ENCODE results near the gene METTL16. TPM values are rescaled to one million over a fixed set of nuclear protein-coding genes. Genes with fewer than 3 reads are reported as not detected.

The METTL16 gene
- total RNA-seq, 1 experiment from 2014 or later = 28.6 TPM

DNA sequence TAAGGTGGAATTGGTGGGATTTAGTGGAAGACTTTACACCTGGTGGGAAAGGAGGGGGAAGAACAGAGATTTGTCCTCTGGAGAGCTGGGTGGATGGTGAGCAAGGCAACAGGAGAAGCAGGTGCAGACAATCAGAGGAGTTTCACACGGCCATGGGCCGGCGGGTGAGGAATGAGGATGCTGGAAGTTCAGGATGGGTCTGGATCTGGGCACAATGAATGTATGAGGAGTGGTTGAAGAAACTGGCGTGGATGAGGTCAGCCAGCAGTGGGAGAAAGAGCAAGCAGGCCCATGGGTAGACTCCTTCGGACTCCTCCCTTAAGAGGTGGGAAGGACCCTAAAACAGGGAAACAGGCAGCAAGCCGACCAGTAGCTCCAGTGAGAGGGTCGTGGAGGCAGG is 100.7 kb downstream of the METTL16 start:
- no peak for DNase-seq
- Mint-ChIP-seq H3K27ac (ENCODE audit: unreplicated experiment) (no peak overlapping the region), H3K4me3 (ENCODE audit: low read depth, unreplicated experiment) (no peak overlapping the region), H3K4me1 (ENCODE audit: low read depth, unreplicated experiment) (peaks cover 14% of the 10 kb centered on the region), H3K27me3 (ENCODE audit: unreplicated experiment) (no peaks in the 10 kb centered on the region), H3K9me3 (ENCODE audit: low read depth, unreplicated experiment) (no peaks in the 10 kb centered on the region), H3K36me3 (ENCODE audit: insufficient read depth, unreplicated experiment) (peaks cover 25% of the 10 kb centered on the region)
- BruUV-seq (replicated peaks) = no TSS peak
- intact Hi-C loops (cut with micrococcal nuclease; ENCODE audit: unreplicated experiment) = no loop called here
- TF ChIP-seq, protein P1, sequence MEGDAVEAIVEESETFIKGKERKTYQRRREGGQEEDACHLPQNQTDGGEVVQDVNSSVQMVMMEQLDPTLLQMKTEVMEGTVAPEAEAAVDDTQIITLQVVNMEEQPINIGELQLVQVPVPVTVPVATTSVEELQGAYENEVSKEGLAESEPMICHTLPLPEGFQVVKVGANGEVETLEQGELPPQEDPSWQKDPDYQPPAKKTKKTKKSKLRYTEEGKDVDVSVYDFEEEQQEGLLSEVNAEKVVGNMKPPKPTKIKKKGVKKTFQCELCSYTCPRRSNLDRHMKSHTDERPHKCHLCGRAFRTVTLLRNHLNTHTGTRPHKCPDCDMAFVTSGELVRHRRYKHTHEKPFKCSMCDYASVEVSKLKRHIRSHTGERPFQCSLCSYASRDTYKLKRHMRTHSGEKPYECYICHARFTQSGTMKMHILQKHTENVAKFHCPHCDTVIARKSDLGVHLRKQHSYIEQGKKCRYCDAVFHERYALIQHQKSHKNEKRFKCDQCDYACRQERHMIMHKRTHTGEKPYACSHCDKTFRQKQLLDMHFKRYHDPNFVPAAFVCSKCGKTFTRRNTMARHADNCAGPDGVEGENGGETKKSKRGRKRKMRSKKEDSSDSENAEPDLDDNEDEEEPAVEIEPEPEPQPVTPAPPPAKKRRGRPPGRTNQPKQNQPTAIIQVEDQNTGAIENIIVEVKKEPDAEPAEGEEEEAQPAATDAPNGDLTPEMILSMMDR (IDR thresholded peaks at IDR 0.05; ENCODE audit: unreplicated experiment) = no peak
- CTCF ChIA-PET = interaction anchor here (1.3 kb wide), 1 partner anchor 9 kb away, joined by 4 read pairs; no protein-coding TSS in a partner anchor

DNA sequence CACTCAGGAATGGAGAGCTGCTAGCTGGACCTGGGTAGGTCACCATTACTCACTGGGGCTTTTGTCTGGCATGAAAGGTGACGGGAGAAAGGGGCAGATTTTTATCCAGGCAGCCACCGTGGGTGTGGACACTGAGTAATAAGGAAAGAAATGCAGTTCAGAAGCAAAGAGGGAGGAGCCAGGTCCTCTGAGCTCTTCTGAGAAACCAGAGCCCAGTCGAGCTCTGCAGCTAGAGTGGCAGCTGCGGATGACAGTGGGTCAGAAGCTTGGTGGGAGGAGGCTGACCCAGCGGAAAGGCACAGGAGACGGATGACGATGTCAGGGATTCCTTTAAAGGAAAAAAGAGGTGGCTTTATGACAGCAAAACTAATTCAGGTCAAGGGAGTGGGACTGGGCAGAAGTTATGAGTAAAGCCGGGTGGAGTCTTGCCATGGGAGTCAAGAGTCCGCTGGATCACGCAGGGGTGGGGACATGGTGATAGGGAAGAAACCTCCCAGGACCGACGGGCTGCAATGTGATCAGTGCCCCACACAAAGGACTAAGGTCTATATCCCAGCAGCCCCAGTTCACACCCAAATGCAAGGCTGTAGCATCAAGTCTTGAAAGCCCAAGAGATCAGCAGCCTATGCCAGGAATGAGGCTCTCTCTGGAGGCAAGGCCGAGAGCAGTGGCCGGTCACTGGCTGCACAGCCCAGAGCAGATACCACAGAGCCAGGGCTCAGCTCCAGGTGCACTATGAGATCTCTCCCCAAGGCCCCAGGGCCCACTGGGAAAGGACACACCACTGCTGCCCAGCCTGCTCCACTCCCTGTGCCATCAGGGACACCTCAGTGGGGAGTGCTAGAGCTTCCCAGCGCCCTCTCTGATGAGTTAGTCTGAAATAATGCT is 104.5 kb downstream of the METTL16 start:
- TF ChIP-seq, protein P1 (IDR thresholded peaks at IDR 0.05; ENCODE audit: unreplicated experiment) = no peak
- CTCF ChIA-PET = interaction anchor here (0.6 to 2.2 kb wide), 4 partner anchors 9 to 244 kb away, joined by 5 to 13 read pairs (median 8); no protein-coding TSS in a partner anchor
- no TSS peak for BruUV-seq (replicated peaks)
- Mint-ChIP-seq H3K4me3 (ENCODE audit: low read depth, unreplicated experiment) (peak overlapping the region; percentile 60), H3K36me3 (ENCODE audit: insufficient read depth, unreplicated experiment) (peaks cover 30% of the 10 kb centered on the region), H3K27ac (ENCODE audit: unreplicated experiment) (peak overlapping the region; percentile 94), H3K4me1 (ENCODE audit: low read depth, unreplicated experiment) (peaks cover 38% of the 10 kb centered on the region), H3K27me3 (ENCODE audit: unreplicated experiment) (no peaks in the 10 kb centered on the region), H3K9me3 (ENCODE audit: low read depth, unreplicated experiment) (no peaks in the 10 kb centered on the region)
- intact Hi-C loops (cut with micrococcal nuclease; ENCODE audit: unreplicated experiment) = no loop called here
- DNase-seq = peak; percentile 77

DNA sequence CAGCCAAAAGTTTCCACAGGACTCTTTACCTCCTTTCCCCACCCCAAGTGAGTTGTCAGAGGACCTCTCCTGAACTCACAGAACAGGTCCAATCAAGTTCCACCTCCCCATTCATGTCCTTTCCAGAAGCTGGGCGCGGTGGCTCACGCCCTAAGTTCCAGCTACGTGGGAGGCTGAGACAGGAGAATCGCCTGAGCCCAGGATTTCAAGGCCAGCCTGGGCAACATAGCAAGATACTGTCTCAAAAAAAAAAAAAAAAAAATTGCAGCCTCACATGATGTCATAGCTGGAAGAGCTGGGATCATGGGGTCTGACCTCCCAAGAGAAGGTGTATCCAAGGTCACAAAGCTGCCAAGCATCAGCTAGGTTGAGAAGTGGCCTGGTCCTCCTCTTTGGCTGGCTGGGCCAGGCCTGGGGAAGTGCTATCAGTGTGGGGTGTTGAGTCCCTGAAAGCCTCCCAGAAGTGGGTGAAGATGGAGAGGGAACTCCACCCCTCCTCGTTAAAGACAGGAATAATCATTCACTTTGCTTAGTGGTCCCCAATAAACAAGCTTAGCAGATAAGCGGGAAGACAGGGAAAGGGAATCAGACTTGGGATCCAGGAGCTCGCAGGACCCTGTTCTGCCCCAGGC is 105.3 kb downstream of the METTL16 start:
- peak overlapping the region; percentile 60 for H3K4me3 Mint-ChIP-seq (ENCODE audit: low read depth, unreplicated experiment)
- CTCF ChIA-PET = interaction anchor here (1.2 to 2.2 kb wide), 3 partner anchors 10 to 23 kb away, joined by 5 to 13 read pairs (median 12); no protein-coding TSS in a partner anchor
- H3K4me1 Mint-ChIP-seq (ENCODE audit: low read depth, unreplicated experiment) = peaks cover 38% of the 10 kb centered on the region
- TSS peak; percentile 84 for BruUV-seq (replicated peaks)
- H3K9me3 Mint-ChIP-seq (ENCODE audit: low read depth, unreplicated experiment) = no peaks in the 10 kb centered on the region
- H3K27me3 Mint-ChIP-seq (ENCODE audit: unreplicated experiment) = no peaks in the 10 kb centered on the region
- TF ChIP-seq, protein P1 (IDR thresholded peaks at IDR 0.05; ENCODE audit: unreplicated experiment) = no peak
- H3K36me3 Mint-ChIP-seq (ENCODE audit: insufficient read depth, unreplicated experiment) = peaks cover 36% of the 10 kb centered on the region
- intact Hi-C loops (cut with micrococcal nuclease; ENCODE audit: unreplicated experiment) = no loop called here
- H3K27ac Mint-ChIP-seq (ENCODE audit: unreplicated experiment) = peak overlapping the region; percentile 94
- no peak for DNase-seq

DNA sequence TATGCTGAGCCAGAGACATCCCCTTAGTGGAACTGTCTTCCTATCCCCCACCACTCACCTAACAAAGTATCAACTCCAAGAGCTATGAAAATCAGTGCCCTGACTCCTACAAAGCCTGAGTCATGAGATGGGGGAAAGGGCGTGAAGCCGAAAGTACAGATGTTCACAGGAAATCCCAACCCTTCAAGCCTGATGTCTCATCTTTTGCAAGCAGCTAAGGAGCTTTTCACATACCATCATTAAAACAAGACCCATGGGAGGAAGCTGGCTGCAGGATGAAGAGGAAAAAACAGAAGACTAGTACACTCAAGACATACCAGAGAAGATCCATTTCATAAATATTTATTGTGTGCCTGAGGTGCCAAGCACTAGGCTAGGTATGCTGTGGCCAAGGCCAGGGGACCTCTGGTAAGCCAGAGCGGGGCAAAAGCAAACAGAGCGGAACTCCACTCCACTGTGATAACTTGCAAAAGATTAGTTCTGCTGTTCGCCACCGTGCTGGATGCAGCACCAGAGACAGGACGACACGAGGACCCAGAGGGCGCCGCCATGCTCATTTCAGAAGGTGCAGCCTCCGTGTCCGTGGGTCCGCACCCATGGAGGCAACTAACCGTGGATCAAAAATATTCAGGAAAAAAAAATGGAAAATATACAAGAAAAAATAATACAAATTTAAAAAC is 106.3 kb downstream of the METTL16 start:
- CTCF ChIA-PET = interaction anchor here (0.7 to 1.5 kb wide), 2 partner anchors 14 to 574 kb away, joined by 3 to 13 read pairs; no protein-coding TSS in a partner anchor
- Mint-ChIP-seq H3K9me3 (ENCODE audit: low read depth, unreplicated experiment) (no peaks in the 10 kb centered on the region), H3K4me1 (ENCODE audit: low read depth, unreplicated experiment) (peaks cover 38% of the 10 kb centered on the region), H3K36me3 (ENCODE audit: insufficient read depth, unreplicated experiment) (peaks cover 40% of the 10 kb centered on the region), H3K27ac (ENCODE audit: unreplicated experiment) (peak overlapping the region; percentile 90), H3K27me3 (ENCODE audit: unreplicated experiment) (no peaks in the 10 kb centered on the region), H3K4me3 (ENCODE audit: low read depth, unreplicated experiment) (no peak overlapping the region)
- TF ChIP-seq, protein P1 (IDR thresholded peaks at IDR 0.05; ENCODE audit: unreplicated experiment) = no peak
- DNase-seq = no peak
- intact Hi-C loops (cut with micrococcal nuclease; ENCODE audit: unreplicated experiment) = no loop called here
- no TSS peak for BruUV-seq (replicated peaks)
